ENCODE results near the gene ANKFY1.

DNA sequence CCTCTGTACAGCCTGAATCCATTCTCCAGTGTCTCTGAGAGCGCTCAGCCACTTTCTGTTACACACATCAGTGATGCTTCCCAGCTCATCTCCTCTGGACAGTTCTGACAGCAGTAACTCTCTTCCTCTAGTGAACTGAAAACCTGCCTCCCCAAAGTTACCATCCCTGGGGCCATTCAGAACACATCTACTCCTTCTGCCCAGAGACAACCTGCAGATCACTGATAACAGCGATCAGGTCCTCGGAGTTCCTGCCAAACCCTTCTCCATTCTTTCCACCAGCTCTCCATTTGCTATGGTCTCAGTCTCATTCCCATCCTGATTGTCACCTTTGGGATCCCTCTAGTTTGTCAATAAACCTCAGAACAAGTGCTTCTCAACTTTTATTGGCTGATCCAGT lies 128.3 kb downstream of the ANKFY1 start:
- TF ChIP-seq, protein P1, sequence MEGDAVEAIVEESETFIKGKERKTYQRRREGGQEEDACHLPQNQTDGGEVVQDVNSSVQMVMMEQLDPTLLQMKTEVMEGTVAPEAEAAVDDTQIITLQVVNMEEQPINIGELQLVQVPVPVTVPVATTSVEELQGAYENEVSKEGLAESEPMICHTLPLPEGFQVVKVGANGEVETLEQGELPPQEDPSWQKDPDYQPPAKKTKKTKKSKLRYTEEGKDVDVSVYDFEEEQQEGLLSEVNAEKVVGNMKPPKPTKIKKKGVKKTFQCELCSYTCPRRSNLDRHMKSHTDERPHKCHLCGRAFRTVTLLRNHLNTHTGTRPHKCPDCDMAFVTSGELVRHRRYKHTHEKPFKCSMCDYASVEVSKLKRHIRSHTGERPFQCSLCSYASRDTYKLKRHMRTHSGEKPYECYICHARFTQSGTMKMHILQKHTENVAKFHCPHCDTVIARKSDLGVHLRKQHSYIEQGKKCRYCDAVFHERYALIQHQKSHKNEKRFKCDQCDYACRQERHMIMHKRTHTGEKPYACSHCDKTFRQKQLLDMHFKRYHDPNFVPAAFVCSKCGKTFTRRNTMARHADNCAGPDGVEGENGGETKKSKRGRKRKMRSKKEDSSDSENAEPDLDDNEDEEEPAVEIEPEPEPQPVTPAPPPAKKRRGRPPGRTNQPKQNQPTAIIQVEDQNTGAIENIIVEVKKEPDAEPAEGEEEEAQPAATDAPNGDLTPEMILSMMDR (IDR thresholded peaks at IDR 0.05; ENCODE audit: low read depth, low read length), result no peak
- no peak for TF ChIP-seq EZH2phosphoT487 (IDR thresholded peaks at IDR 0.05; ENCODE audit: low read depth)
